BJ (cell line): ENCODE results near the gene RNF151. TPM values are rescaled to one million over a fixed set of nuclear protein-coding genes. Genes with fewer than 3 reads are reported as not detected.
"Not testable (repeated sequence)": the region's sequence is repeated elsewhere in the genome, so short reads cannot be mapped to it uniquely, and the experiment has no call there.

Experiments used
- CTCF ChIA-PET: fragments of 350-600 bp; formaldehyde crosslinking; extraction: SDS; loops from one replicate; lab custom pipeline; 2021; ENCODE audit warnings: antibody characterized with exemption, inconsistent platforms; lab: Yijun Ruan, JAX
- POLR2A ChIA-PET: fragments of 300-600 bp; sonication (Branson Sonifier 250); formaldehyde crosslinking; extraction: SDS; loops from one replicate; lab custom pipeline; 2021; ENCODE audit warnings: antibody characterized with exemption; lab: Charles Lee
- DNase-seq: peaks from one replicate; pipeline ENCODE4 v3.0.0-alpha.2; 2011; ENCODE audit warnings: low read depth
- H3K27me3 ChIP-seq: 2 replicates; pipeline ENCODE4 v1.6.0; 2011; ENCODE audit warnings: low read length; ENCODE audit not compliant: control insufficient read depth, insufficient read depth
- H3K36me3 ChIP-seq: 2 replicates; pipeline ENCODE4 v1.5.1; 2011; ENCODE audit warnings: low read length; ENCODE audit not compliant: control insufficient read depth, insufficient read depth
- H3K4me3 ChIP-seq: 2 replicates; pipeline ENCODE4 v1.5.1; 2011; ENCODE audit warnings: low read depth, mild to moderate bottlenecking, control low read depth, low read length
- polyA plus RNA-seq: library from polyadenylated mRNA; depleted of rRNA; stranded (reverse); fragments of >200 nt; gene quantifications from 2 replicates; pipeline ENCODE4 v1.2.3, GENCODE V29; 2011
- TF ChIP-seq, protein P1 (sequence below): IDR thresholded peaks from 2 replicates; pipeline ENCODE4 v1.5.1; 2011; ENCODE audit warnings: low read depth, mild to moderate bottlenecking, control low read depth, inconsistent platforms, low read length, moderate library complexity; ENCODE audit not compliant: insufficient read depth

Gene RNF151
- polyA plus RNA-seq, 1 experiment = not detected

DNA sequence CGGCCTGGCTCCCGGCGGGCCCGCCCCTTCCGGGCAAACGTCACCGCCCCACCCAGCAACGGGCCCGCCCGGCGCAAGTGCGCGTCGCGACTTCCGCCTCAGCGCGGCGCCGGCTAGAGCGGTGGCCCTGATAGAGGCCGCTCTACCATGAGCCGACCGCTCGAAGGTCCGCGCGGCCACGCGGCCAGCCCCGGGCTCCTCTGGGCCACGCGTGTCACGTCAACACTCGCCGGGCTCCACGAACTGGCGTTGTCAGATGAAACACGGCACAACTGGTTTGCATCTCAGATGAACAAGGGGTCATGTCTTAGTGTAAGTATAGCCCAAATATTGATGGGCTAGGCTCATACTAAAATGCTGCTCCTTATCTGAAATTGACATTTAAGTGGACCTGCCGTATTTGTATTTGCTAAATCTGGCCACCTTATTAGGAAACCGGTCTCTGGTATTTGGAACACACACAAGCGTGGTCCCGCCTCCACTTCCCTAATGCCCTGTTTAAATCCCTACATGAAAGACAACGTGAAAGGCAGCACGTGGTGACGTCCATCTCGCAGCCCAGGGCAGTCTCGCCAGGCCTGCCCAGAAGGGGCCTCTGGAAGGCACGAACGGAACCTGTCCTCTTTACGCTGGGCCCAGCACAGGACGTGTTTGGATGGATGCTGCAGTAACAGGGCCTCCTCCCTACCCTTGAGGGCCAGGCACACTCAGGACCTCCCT lies 43.3 kb downstream of the RNF151 start, which contains the start of gene ZNF598:
TSS of gene ZNF598 (minus strand) at position 31 of the 720 bp plus-strand sequence.
- POLR2A ChIA-PET = no interaction called here
- CTCF ChIA-PET = interaction anchor here (2.8 kb wide), 1 partner anchor 13 kb away, joined by 10 read pairs; no protein-coding TSS in a partner anchor
- TF ChIP-seq, protein P1, sequence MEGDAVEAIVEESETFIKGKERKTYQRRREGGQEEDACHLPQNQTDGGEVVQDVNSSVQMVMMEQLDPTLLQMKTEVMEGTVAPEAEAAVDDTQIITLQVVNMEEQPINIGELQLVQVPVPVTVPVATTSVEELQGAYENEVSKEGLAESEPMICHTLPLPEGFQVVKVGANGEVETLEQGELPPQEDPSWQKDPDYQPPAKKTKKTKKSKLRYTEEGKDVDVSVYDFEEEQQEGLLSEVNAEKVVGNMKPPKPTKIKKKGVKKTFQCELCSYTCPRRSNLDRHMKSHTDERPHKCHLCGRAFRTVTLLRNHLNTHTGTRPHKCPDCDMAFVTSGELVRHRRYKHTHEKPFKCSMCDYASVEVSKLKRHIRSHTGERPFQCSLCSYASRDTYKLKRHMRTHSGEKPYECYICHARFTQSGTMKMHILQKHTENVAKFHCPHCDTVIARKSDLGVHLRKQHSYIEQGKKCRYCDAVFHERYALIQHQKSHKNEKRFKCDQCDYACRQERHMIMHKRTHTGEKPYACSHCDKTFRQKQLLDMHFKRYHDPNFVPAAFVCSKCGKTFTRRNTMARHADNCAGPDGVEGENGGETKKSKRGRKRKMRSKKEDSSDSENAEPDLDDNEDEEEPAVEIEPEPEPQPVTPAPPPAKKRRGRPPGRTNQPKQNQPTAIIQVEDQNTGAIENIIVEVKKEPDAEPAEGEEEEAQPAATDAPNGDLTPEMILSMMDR = no peak
- Histone ChIP-seq H3K36me3 (peaks cover 9% of the 10 kb centered on the region), H3K27me3 (no peaks in the 10 kb centered on the region), H3K4me3 (peak within 1 kb of the TSS; percentile 77)
- DNase-seq = no peak

DNA sequence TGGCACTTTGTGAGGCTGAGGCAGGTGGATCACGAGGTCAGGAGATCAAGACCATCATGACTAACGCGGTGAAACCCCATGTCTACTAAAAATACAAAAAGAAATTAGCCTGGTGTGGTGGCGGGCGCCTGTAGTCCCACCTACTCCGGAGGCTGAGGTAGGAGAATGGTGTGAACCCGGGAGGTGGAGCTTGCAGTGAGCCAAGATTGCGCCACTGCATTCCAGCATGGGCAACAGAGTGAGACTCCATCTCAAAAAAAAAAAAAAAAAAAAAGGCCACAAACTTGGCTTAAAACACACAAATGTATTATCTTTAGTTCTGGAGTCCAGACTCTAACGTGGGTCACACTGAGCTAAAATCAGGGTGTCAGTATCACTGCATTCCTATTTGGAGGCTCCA lies 45.1 kb downstream of the RNF151 start:
- H3K27me3 ChIP-seq, DNase-seq, POLR2A ChIA-PET, H3K4me3 ChIP-seq, H3K36me3 ChIP-seq: not testable (repeated sequence)
- CTCF ChIA-PET = interaction anchor here (1.3 to 2.9 kb wide), 4 partner anchors 8 to 129 kb away, joined by 3 to 12 read pairs (median 7); no protein-coding TSS in a partner anchor

DNA sequence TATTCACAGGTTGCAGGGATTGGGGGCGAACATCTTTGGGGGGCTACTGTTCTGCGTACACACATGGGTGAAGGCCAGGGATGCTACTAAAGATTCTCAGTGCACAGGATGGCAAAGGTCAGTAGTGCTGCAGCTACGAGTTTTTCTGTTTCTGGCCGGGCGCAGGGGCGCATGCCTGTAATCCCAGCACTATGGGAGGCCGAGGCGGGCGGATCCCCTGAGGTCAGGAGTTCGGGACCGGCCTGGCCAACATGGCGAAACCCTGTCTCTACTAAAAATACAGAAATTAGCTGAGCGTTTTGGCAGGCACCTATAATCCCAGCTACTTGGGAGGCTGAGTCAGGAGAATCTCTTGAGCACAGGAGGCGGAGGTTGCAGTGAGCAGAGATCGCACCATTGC lies 46.9 kb downstream of the RNF151 start:
- no peak for DNase-seq
- ChIA-PET CTCF (interaction anchor here (0.7 to 2.9 kb wide), 7 partner anchors 9 to 211 kb away, joined by 3 to 12 read pairs (median 4); no protein-coding TSS in a partner anchor), POLR2A (no interaction called here)
- no peaks in the 10 kb centered on the region for H3K36me3 ChIP-seq
- TF ChIP-seq, protein P1 = no peak
- H3K27me3 ChIP-seq = no peaks in the 10 kb centered on the region
- no peak overlapping the region for H3K4me3 ChIP-seq

DNA sequence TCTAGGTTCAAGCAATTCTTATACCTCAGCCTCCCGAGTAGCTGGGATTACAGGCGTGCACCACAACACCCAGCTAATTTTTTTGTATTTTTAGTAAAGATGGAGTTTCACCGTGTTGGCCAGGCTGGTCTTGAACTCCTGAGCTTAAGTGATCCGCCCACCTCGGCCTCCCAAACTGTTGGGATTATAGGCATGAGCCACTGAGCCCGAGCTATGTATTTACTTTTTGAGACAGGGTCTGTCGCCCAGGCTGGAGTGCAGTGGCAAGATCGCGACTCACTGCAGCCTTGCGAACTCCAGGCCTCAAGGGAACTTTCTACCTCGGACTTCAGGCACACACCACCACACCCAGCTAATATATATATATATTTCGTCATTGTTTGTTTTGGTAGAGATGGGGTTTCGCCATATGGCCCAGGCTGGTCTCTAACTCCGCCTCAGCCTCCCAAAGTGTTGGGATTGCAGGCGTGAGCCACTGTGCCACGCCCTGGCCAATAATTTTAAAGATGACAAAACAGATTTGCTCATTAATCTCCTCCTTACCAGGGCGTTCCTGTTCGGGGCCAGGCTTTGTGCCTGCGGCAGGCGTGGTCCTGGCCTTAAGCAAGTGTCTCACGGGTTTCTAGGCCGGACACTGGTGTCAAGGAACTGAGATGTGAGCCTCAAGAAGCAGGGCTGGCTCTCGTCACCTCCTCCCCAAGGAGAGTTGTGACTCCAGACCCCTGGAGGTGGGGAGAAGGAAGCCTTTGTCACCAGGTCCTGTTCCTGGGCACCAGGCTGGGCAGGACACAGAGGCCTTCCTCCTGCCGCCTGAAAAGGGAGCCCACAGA lies 48.7 kb downstream of the RNF151 start:
- no peak overlapping the region for H3K4me3 ChIP-seq
- ChIA-PET CTCF (interaction anchor here (0.7 to 3.4 kb wide), 3 partner anchors 32 to 126 kb away, joined by 3 to 15 read pairs (median 5); partner anchors contain the start of genes NTHL1 and TSC2), POLR2A (no interaction called here)
- H3K36me3 ChIP-seq = no peaks in the 10 kb centered on the region
- TF ChIP-seq, protein P1 = no peak
- peaks cover 6% of the 10 kb centered on the region; the same call in 1 of the 2 replicates for H3K27me3 ChIP-seq
- DNase-seq = no peak

DNA sequence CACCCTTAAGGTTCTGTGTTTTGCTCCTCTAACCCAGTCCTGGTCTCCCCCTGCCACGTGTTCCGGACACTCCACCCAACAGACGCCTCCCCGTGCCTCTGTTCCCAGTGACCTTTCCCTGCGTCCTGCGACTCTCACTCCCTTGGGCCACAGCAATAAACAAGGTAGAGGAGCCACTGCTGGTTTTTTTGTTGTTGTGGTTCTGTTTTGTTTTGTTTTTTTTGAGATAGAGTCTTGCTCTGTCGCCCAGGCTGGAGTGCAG lies 49.2 kb downstream of the RNF151 start:
- Histone ChIP-seq H3K4me3 (no peak overlapping the region), H3K36me3 (no peaks in the 10 kb centered on the region), H3K27me3 (peaks cover 6% of the 10 kb centered on the region; the same call in 1 of the 2 replicates)
- TF ChIP-seq, protein P1 = no peak
- POLR2A ChIA-PET = no interaction called here
- CTCF ChIA-PET = interaction anchor here (1.5 to 3.4 kb wide), 2 partner anchors 32 to 125 kb away, joined by 5 to 15 read pairs; partner anchors contain the start of genes NTHL1 and TSC2
- no peak for DNase-seq
